KBM-7 (cell line): ENCODE results near the gene BAIAP2L1.

Source experiments
- DNase-seq: peaks from one replicate; pipeline ENCODE4 v3.0.0-alpha.2; 2015
- in situ Hi-C: fragments of 300-500 bp; cut with MboI; formaldehyde crosslinking; loops from 2 replicates; pipeline ENCODE4 v1.14.3; 2020; ENCODE audit warnings: low sequenced_read_pairs, low pct_unique_long_range_greater_than_20kb, mixed read lengths

Gene BAIAP2L1

GRCh38 chr7:98252425-98253054, 148.3 kb downstream of the BAIAP2L1 start:
- DNase-seq: no peak
- in situ Hi-C loops: no loop called here

- in situ Hi-C loops: no loop called here
- DNase-seq: peak; percentile 86
Measured at GRCh38 chr7:98251601-98252424, 149.1 kb downstream of the BAIAP2L1 start, which contains the start of gene TECPR1. Gene TECPR1, minus strand, starts transcription at chr7:98252232. Its CDS starts 6,086 bp downstream, at chr7:98246146.

- DNase-seq: peak; percentile 35
- in situ Hi-C loops: no loop called here
Measured at GRCh38 chr7:98251231-98251600, 149.7 kb downstream of the BAIAP2L1 start.

GRCh38 chr7:98250789-98251188, 150.1 kb downstream of the BAIAP2L1 start:
- in situ Hi-C loops: no loop called here
- no peak for DNase-seq

GRCh38 chr7:98249106-98249505, 151.8 kb downstream of the BAIAP2L1 start:
- in situ Hi-C loops: no loop called here
- peak; percentile 29 for DNase-seq

- in situ Hi-C loops: no loop called here
- DNase-seq: no peak
Measured at GRCh38 chr7:98248156-98248555, 152.7 kb downstream of the BAIAP2L1 start.

GRCh38 chr7:98244871-98245270, 156.0 kb downstream of the BAIAP2L1 start:
- DNase-seq: no peak
- in situ Hi-C loops: no loop called here

GRCh38 chr7:98242934-98243333, 158.0 kb downstream of the BAIAP2L1 start:
- no peak for DNase-seq
- in situ Hi-C loops: no loop called here

- DNase-seq: no peak
- in situ Hi-C loops: no loop called here
Measured at GRCh38 chr7:98242342-98242741, 158.5 kb downstream of the BAIAP2L1 start.

GRCh38 chr7:98241674-98242241, 159.1 kb downstream of the BAIAP2L1 start:
- in situ Hi-C loops: no loop called here
- DNase-seq: no peak
